ENCODE data around the gene PIAS1. TPM values are rescaled to one million over a fixed set of nuclear protein-coding genes. Genes with fewer than 3 reads are reported as not detected.

PIAS1 gene
- total and polyA plus RNA-seq, 2 donors (not counting 1 experiment from before 2014, with no cell fraction given), result 28.8 to 87.3 TPM

DNA sequence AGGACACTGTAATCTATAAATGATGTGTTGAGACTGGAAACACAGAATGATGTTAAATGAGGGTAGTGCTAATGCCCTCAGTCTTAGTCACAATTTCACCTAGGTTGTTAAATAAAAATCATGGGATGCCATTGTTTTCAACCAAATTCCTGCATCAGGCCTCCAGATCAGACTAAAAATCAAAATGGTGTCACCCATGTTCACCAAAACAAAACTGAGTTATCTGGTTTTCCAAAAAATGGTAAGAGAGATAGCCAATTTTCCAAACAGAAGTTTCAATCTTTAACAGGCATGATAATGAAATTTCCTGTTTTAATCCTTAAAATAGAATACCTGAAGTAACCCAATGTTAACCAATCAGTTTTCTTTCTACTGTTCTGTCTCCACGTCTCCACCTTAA lies 2.2 kb upstream of the PIAS1 start:
- Histone ChIP-seq H4K20me1 (ENCODE audit: control insufficient read depth, insufficient read depth, low read length, poor library complexity, severe bottlenecking) (peaks cover 19% of the 10 kb centered on the region), H3K4me1 (ENCODE audit: control insufficient read depth in 2 of 2, insufficient read depth in 2 of 2, low read length in 2 of 2) (peaks cover 11 to 18% of the 10 kb centered on the region in 2 donors), H3K79me2 (ENCODE audit: control insufficient read depth, insufficient read depth, low read length) (peaks cover 28% of the 10 kb centered on the region), H3K36me3 (replicated peaks in 1 of 2; ENCODE audit: control extremely low read depth in 1 of 2, control insufficient read depth in 1 of 2, extremely low read depth in 1 of 2, insufficient read depth in 2 of 2, low read length in 1 of 2) (no peaks in the 10 kb centered on the region), H3K9me3 (ENCODE audit: control extremely low read depth in 1 of 3, control insufficient read depth in 2 of 3, insufficient read depth in 1 of 3, low read length in 2 of 3) (peaks cover 0 to 1% (median 0%) of the 10 kb centered on the region in 3 donors), H3K27ac (ENCODE audit: low read length in 2 of 2) (no peak overlapping the region), H3K4me2 (replicated peaks; ENCODE audit: low read depth, low read length, poor library complexity, severe bottlenecking) (no peak overlapping the region), H3K4me3 (ENCODE audit: control extremely low read depth in 1 of 5, extremely low read depth in 1 of 5, insufficient read depth in 1 of 5, low read depth in 2 of 5, low read length in 4 of 5) (no peak overlapping the region), H3K9ac (ENCODE audit: low read length) (no peak overlapping the region), H2AFZ (ENCODE audit: insufficient read depth, low read depth, low read length, poor library complexity, severe bottlenecking) (no peak overlapping the region), H3K27me3 (replicated peaks in 1 of 4; ENCODE audit: control extremely low read depth in 1 of 4, control insufficient read depth in 3 of 4, insufficient read depth in 4 of 4, low read length in 3 of 4) (no peaks in the 10 kb centered on the region)
- no peak for ATAC-seq (ENCODE audit: low read depth)
- no peak for DNase-seq
- ChIA-PET POLR2A (no interaction called here), CTCF (no interaction called here)
- no peak overlapping the region for H3K27ac Mint-ChIP-seq
- intact Hi-C loops (cut with micrococcal nuclease), result loop anchor here (5.0 kb wide), 2 partner anchors 225 to 1695 kb away; partner anchors contain the start of genes FEM1B and TIPIN
- H3K9me3 Mint-ChIP-seq (ENCODE audit: insufficient read depth), result no peaks in the 10 kb centered on the region
- TF ChIP-seq, protein P1, sequence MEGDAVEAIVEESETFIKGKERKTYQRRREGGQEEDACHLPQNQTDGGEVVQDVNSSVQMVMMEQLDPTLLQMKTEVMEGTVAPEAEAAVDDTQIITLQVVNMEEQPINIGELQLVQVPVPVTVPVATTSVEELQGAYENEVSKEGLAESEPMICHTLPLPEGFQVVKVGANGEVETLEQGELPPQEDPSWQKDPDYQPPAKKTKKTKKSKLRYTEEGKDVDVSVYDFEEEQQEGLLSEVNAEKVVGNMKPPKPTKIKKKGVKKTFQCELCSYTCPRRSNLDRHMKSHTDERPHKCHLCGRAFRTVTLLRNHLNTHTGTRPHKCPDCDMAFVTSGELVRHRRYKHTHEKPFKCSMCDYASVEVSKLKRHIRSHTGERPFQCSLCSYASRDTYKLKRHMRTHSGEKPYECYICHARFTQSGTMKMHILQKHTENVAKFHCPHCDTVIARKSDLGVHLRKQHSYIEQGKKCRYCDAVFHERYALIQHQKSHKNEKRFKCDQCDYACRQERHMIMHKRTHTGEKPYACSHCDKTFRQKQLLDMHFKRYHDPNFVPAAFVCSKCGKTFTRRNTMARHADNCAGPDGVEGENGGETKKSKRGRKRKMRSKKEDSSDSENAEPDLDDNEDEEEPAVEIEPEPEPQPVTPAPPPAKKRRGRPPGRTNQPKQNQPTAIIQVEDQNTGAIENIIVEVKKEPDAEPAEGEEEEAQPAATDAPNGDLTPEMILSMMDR (IDR thresholded peaks at IDR 0.05), result no peak
- TF ChIP-seq EZH2 (IDR thresholded peaks at IDR 0.05; ENCODE audit: borderline replicate concordance, insufficient read depth, low read depth, low read length, poor library complexity, severe bottlenecking), result no peak
- peaks cover 23% of the 10 kb centered on the region for H3K4me1 Mint-ChIP-seq
- H3K27me3 Mint-ChIP-seq, result peaks cover 7% of the 10 kb centered on the region
- no peak overlapping the region for H3K4me3 Mint-ChIP-seq
- WGBS (ENCODE audit: insufficient coverage), result no CpG with 5 or more reads among the region's 1 CpG

DNA sequence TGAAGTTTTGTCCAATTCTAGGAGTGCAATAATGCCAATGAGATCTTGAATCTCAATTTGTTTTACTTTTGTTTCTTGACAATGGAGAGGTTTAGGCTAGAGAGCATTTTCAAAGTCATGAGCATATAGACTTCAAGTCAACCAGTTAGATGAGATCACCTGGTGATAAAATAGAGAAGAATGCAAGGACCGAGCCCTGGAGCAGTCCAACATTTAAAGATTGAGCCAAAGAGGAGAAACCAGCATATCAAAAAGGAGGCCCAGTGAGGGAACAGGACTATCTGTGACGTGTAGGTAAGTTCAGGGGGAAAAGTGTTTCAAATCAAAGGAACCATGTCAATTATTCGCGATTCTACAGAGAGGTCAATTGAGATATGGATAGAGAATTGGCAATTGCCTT lies 1.7 kb upstream of the PIAS1 start:
- Histone ChIP-seq H3K4me3 (ENCODE audit: control extremely low read depth in 1 of 5, extremely low read depth in 1 of 5, insufficient read depth in 1 of 5, low read depth in 2 of 5, low read length in 4 of 5) (no peak overlapping the region), H3K27ac (ENCODE audit: low read length in 2 of 2) (no peak overlapping the region), H3K27me3 (replicated peaks in 1 of 4; ENCODE audit: control extremely low read depth in 1 of 4, control insufficient read depth in 3 of 4, insufficient read depth in 4 of 4, low read length in 3 of 4) (no peaks in the 10 kb centered on the region), H3K9ac (ENCODE audit: low read length) (no peak overlapping the region), H3K9me3 (ENCODE audit: control extremely low read depth in 1 of 3, control insufficient read depth in 2 of 3, insufficient read depth in 1 of 3, low read length in 2 of 3) (peaks cover 0 to 1% (median 0%) of the 10 kb centered on the region in 3 donors), H3K79me2 (ENCODE audit: control insufficient read depth, insufficient read depth, low read length) (peaks cover 33% of the 10 kb centered on the region), H2AFZ (ENCODE audit: insufficient read depth, low read depth, low read length, poor library complexity, severe bottlenecking) (no peak overlapping the region), H3K4me2 (replicated peaks; ENCODE audit: low read depth, low read length, poor library complexity, severe bottlenecking) (no peak overlapping the region), H4K20me1 (ENCODE audit: control insufficient read depth, insufficient read depth, low read length, poor library complexity, severe bottlenecking) (peaks cover 25% of the 10 kb centered on the region), H3K36me3 (replicated peaks in 1 of 2; ENCODE audit: control extremely low read depth in 1 of 2, control insufficient read depth in 1 of 2, extremely low read depth in 1 of 2, insufficient read depth in 2 of 2, low read length in 1 of 2) (no peaks in the 10 kb centered on the region), H3K4me1 (ENCODE audit: control insufficient read depth in 2 of 2, insufficient read depth in 2 of 2, low read length in 2 of 2) (peaks cover 11 to 20% of the 10 kb centered on the region in 2 donors)
- intact Hi-C loops (cut with micrococcal nuclease), result loop anchor here (5.0 kb wide), 2 partner anchors 225 to 1695 kb away; partner anchors contain the start of genes FEM1B and TIPIN
- Mint-ChIP-seq H3K27me3 (peaks cover 7% of the 10 kb centered on the region), H3K4me3 (peak overlapping the region; percentile 12), H3K4me1 (peaks cover 29% of the 10 kb centered on the region), H3K9me3 (ENCODE audit: insufficient read depth) (no peaks in the 10 kb centered on the region), H3K27ac (no peak overlapping the region)
- 100% methylated on average over 4 of the region's 4 CpGs for WGBS (ENCODE audit: insufficient coverage)
- ATAC-seq (ENCODE audit: low read depth) (no peak), DNase-seq (no peak)
- ChIA-PET POLR2A (no interaction called here), CTCF (no interaction called here)
- TF ChIP-seq EZH2 (IDR thresholded peaks at IDR 0.05; ENCODE audit: borderline replicate concordance, insufficient read depth, low read depth, low read length, poor library complexity, severe bottlenecking), result no peak
- TF ChIP-seq, protein P1 (IDR thresholded peaks at IDR 0.05), result no peak
